H9 (cell line): ENCODE measurements around the gene AQP3. TPM values are rescaled to one million over a fixed set of nuclear protein-coding genes. Genes with fewer than 3 reads are reported as not detected.
A peak's percentile ranks its signal among the peaks of the same experiment; 100 is the strongest.

ENCODE experiments used
- DNase-seq: peaks from one replicate; pipeline ENCODE4 v3.0.0-alpha.2; 2017
- H2AFZ ChIP-seq: one replicate; pipeline ENCODE4 v1.6.1; 2013; ENCODE audit warnings: mild to moderate bottlenecking, low read length, control low read depth, moderate library complexity
- H2AK5ac ChIP-seq: 2 replicates; pipeline ENCODE4 v1.6.1; 2013; ENCODE audit warnings: low read length, control low read depth, mixed read lengths; ENCODE audit not compliant: insufficient read length
- H2BK120ac ChIP-seq: one replicate; pipeline ENCODE4 v1.6.1; 2013; ENCODE audit warnings: low read depth, mild to moderate bottlenecking, low read length, control low read depth, inconsistent platforms; ENCODE audit not compliant: poor library complexity, severe bottlenecking
- H2BK12ac ChIP-seq: 2 replicates; pipeline ENCODE4 v1.6.1; 2013; ENCODE audit warnings: low read length, control low read depth, mixed read lengths, low read depth; ENCODE audit not compliant: insufficient read length
- H2BK15ac ChIP-seq: 2 replicates; pipeline ENCODE4 v1.6.1; 2013; ENCODE audit warnings: low read depth, low read length, control low read depth
- H2BK20ac ChIP-seq: one replicate; pipeline ENCODE4 v1.6.1; 2013; ENCODE audit warnings: low read depth, mild to moderate bottlenecking, low read length, control low read depth, inconsistent platforms; ENCODE audit not compliant: poor library complexity, severe bottlenecking
- H2BK5ac ChIP-seq: 2 replicates; pipeline ENCODE4 v1.6.1; 2013; ENCODE audit warnings: low read length, control low read depth, mixed read lengths; ENCODE audit not compliant: insufficient read length
- H3K14ac ChIP-seq: 2 replicates; pipeline ENCODE4 v1.6.1; 2013; ENCODE audit warnings: low read length, control low read depth; ENCODE audit not compliant: insufficient read depth
- H3K18ac ChIP-seq: 2 replicates; pipeline ENCODE4 v1.6.1; 2013; ENCODE audit warnings: low read depth, mild to moderate bottlenecking, mixed read lengths, low read length, control low read depth; ENCODE audit not compliant: insufficient read length
- H3K23ac ChIP-seq: 2 replicates; pipeline ENCODE4 v1.6.1; 2013; ENCODE audit warnings: low read length, control low read depth, mixed read lengths, low read depth; ENCODE audit not compliant: insufficient read length
- H3K23me2 ChIP-seq: 2 replicates; pipeline ENCODE4 v1.6.1; 2013; ENCODE audit warnings: low read depth, mild to moderate bottlenecking, mixed read lengths, low read length, control low read depth; ENCODE audit not compliant: insufficient read length, poor library complexity, severe bottlenecking
- H3K27ac ChIP-seq: 2 replicates; pipeline ENCODE4 v1.5.1; 2013; ENCODE audit warnings: low read length, control low read depth, mixed read lengths, low read depth; ENCODE audit not compliant: insufficient read length
- H3K27me3 ChIP-seq: 2 replicates; pipeline ENCODE4 v1.6.1; 2013; ENCODE audit warnings: low read length, control low read depth, inconsistent platforms; ENCODE audit not compliant: insufficient read depth
- H3K4ac ChIP-seq: 2 replicates; pipeline ENCODE4 v1.6.1; 2013; ENCODE audit warnings: low read depth, mild to moderate bottlenecking, control low read depth, inconsistent platforms, low read length, moderate library complexity
- H3K4me1 ChIP-seq: 2 replicates; pipeline ENCODE4 v1.6.1; 2013; ENCODE audit warnings: low read length, control low read depth, inconsistent platforms; ENCODE audit not compliant: insufficient read depth
- H3K4me2 ChIP-seq: 2 replicates; pipeline ENCODE4 v1.6.1; 2013; ENCODE audit warnings: low read length, control low read depth, mixed read lengths; ENCODE audit not compliant: insufficient read length, insufficient read depth
- H3K56ac ChIP-seq: 2 replicates; pipeline ENCODE4 v1.6.1; 2013; ENCODE audit warnings: low read depth, mild to moderate bottlenecking, mixed read lengths, low read length, control low read depth; ENCODE audit not compliant: insufficient read length
- H3K79me1 ChIP-seq: 2 replicates; pipeline ENCODE4 v1.6.1; 2013; ENCODE audit warnings: low read depth, mild to moderate bottlenecking, moderate library complexity, low read length, control low read depth, inconsistent platforms; ENCODE audit not compliant: insufficient read depth, poor library complexity, severe bottlenecking
- H3K79me2 ChIP-seq: 2 replicates; pipeline ENCODE4 v1.6.1; 2013; ENCODE audit warnings: low read length, control low read depth, inconsistent platforms; ENCODE audit not compliant: insufficient read depth
- H3K9ac ChIP-seq: 2 replicates; pipeline ENCODE4 v1.6.1; 2013; ENCODE audit warnings: low read length, control low read depth, mixed read lengths; ENCODE audit not compliant: insufficient read length; ENCODE audit errors: extremely low read depth
- H3K9me3 ChIP-seq: one replicate; pipeline ENCODE4 v1.6.1; 2013; ENCODE audit warnings: low read depth, low read length, inconsistent platforms; ENCODE audit not compliant: control insufficient read depth
- H3T11ph ChIP-seq: one replicate; pipeline ENCODE4 v1.6.1; 2013; ENCODE audit warnings: mild to moderate bottlenecking, low read length, control low read depth, inconsistent platforms
- H4K20me1 ChIP-seq: one replicate; pipeline ENCODE4 v1.6.1; 2013; ENCODE audit not compliant: control insufficient read depth, insufficient read length, insufficient read depth
- H4K5ac ChIP-seq: 2 replicates; pipeline ENCODE4 v1.6.1; 2013; ENCODE audit warnings: low read depth, mild to moderate bottlenecking, mixed read lengths, low read length, control low read depth; ENCODE audit not compliant: insufficient read length
- H4K8ac ChIP-seq: replicated peaks from 2 replicates; pipeline ENCODE4 v1.6.1; 2013; ENCODE audit warnings: low read length, control low read depth, mixed read lengths, low read depth; ENCODE audit not compliant: insufficient read length
- H4K91ac ChIP-seq: 2 replicates; pipeline ENCODE4 v1.6.1; 2013; ENCODE audit warnings: low read depth, mild to moderate bottlenecking, moderate library complexity, mixed read lengths, low read length, control low read depth; ENCODE audit not compliant: insufficient read length
- H3K27ac Mint-ChIP-seq, 3 experiments: 2 replicates in 2 of 3; 3 replicates in 1 of 3; pipeline ENCODE4 v1.8.0; 2020 to 2021; ENCODE audit warnings: mixed read lengths in 3 of 3, mild to moderate bottlenecking in 1 of 3, moderate library complexity in 1 of 3
- H3K27me3 Mint-ChIP-seq: 2 replicates; pipeline ENCODE4 v1.8.0; 2021; ENCODE audit warnings: low read depth, mild to moderate bottlenecking, moderate library complexity, mixed read lengths
- H3K36me3 Mint-ChIP-seq, 3 experiments: 2 replicates in 2 of 3; 3 replicates in 1 of 3; pipeline ENCODE4 v1.8.0; 2020 to 2021; ENCODE audit warnings: low read depth in 3 of 3, mixed read lengths in 3 of 3; ENCODE audit not compliant: insufficient read depth in 1 of 3
- H3K4me1 Mint-ChIP-seq, 2 experiments: 2 replicates each; pipeline ENCODE4 v1.8.0; 2020; ENCODE audit warnings: mixed read lengths in 2 of 2
- H3K4me3 Mint-ChIP-seq, 2 experiments: 2 replicates in 1 of 2; 3 replicates in 1 of 2; pipeline ENCODE4 v1.8.0; 2020 to 2021; ENCODE audit warnings: mild to moderate bottlenecking in 2 of 2, mixed read lengths in 2 of 2, moderate library complexity in 1 of 2
- H3K9me3 Mint-ChIP-seq, 2 experiments: 2 replicates in 1 of 2; 3 replicates in 1 of 2; pipeline ENCODE4 v1.8.0; 2020; ENCODE audit warnings: mild to moderate bottlenecking in 2 of 2, mixed read lengths in 2 of 2, moderate library complexity in 1 of 2
- WGBS: extraction: QIAGEN DNeasy Blood & Tissue Kit; methylation state at CpG from one replicate; pipeline ENCODE4 v1.1.7; 2013; ENCODE audit warnings: missing lambda C conversion rate, low lambda C conversion rate, mixed read lengths; ENCODE audit not compliant: insufficient read length; ENCODE audit errors: extremely low coverage; 5-methylcytosine and 5-hydroxymethylcytosine counted together
- total RNA-seq: library from RNA; stranded (reverse); gene quantifications from 2 replicates; pipeline ENCODE4 v1.2.1, GENCODE V29; 2021
- TF ChIP-seq, protein P1 (sequence below): fragments of 200-600 bp; sonication (generic); conservative IDR thresholded peaks from 3 replicates; pipeline ENCODE4 v1.8.0; 2021; ENCODE audit warnings: antibody characterized with exemption, mild to moderate bottlenecking

Gene AQP3
- total RNA-seq, 1 experiment from 2014 or later = 1.6 TPM

DNA sequence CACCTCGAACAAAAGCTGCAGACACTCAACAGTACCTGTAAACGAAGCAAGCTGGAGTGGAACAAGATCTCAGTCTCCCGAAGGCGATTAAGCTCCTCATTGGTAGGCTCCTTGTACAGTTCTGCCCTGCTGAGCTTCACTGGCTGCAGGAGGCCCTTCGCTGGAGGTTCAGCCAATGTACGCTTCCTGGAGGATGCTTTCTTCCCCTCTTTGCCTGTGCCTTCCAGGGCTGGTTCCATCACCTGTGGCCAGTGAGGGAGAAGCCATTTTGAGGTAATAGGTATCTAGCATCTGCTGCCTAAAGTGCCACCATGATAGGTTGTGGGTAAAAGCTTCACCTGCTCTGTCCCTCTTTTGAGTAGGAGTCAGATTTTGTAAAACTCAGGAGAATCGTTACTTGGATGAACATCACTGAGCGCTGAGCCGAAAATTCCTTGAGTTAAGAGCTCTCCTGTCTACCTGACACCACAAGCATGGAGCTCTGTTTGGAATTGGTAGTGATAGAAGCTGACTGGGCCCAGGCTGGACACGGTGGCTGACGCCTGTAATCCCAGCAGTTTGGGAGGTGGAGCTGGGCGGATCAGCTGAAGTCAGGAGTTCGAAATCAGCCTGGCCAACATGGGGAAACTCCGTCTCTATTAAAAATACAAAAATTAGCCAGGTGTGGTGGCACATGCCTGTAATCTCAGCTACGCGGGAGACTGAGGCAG lies 24.9 kb upstream of the AQP3 start:
- H3K4me1 Mint-ChIP-seq = peaks cover 11 to 12% of the 10 kb centered on the region in 2 experiments; a peak in 3 of 4 replicates

More for the DNA sequence above, 24.9 kb upstream of the AQP3 start:
- no CpG with 5 or more reads among the region's 16 CpGs for WGBS
- Histone ChIP-seq H4K5ac (no peak overlapping the region), H4K8ac (no peak overlapping the region), H3K9me3 (no peaks in the 10 kb centered on the region), H2BK15ac (no peak overlapping the region), H3K56ac (no peak overlapping the region), H3T11ph (no peak overlapping the region), H3K4ac (no peak overlapping the region), H3K27me3 (no peaks in the 10 kb centered on the region), H3K4me2 (peak overlapping the region; percentile 99), H2BK20ac (no peak overlapping the region), H2BK5ac (no peak overlapping the region), H3K27ac (no peak overlapping the region), H3K79me1 (peaks cover 4% of the 10 kb centered on the region), H3K79me2 (peaks cover 11% of the 10 kb centered on the region), H3K23me2 (peaks cover 6% of the 10 kb centered on the region), H3K9ac (peak overlapping the region; percentile 16), H2BK120ac (no peak overlapping the region), H2AFZ (no peak overlapping the region), H2AK5ac (no peak overlapping the region), H2BK12ac (no peak overlapping the region), H3K18ac (no peak overlapping the region), H4K91ac (no peak overlapping the region), H4K20me1 (no peaks in the 10 kb centered on the region), H3K14ac (no peak overlapping the region), H3K23ac (no peak overlapping the region), H3K4me1 (0 out of 2 replicates have a peak, but pooled peaks cover 2% of the 10 kb centered on the region)
- Mint-ChIP-seq H3K9me3 (no peaks in the 10 kb centered on the region; a peak in 1 of 5 replicates), H3K27ac (no peak overlapping the region), H3K36me3 (peaks cover 33 to 54% (median 45%) of the 10 kb centered on the region in 3 experiments; a peak in 6 of 7 replicates), H3K4me3 (peak overlapping the region; percentile 98 to 100), H3K27me3 (no peaks in the 10 kb centered on the region)
- TF ChIP-seq, protein P1, sequence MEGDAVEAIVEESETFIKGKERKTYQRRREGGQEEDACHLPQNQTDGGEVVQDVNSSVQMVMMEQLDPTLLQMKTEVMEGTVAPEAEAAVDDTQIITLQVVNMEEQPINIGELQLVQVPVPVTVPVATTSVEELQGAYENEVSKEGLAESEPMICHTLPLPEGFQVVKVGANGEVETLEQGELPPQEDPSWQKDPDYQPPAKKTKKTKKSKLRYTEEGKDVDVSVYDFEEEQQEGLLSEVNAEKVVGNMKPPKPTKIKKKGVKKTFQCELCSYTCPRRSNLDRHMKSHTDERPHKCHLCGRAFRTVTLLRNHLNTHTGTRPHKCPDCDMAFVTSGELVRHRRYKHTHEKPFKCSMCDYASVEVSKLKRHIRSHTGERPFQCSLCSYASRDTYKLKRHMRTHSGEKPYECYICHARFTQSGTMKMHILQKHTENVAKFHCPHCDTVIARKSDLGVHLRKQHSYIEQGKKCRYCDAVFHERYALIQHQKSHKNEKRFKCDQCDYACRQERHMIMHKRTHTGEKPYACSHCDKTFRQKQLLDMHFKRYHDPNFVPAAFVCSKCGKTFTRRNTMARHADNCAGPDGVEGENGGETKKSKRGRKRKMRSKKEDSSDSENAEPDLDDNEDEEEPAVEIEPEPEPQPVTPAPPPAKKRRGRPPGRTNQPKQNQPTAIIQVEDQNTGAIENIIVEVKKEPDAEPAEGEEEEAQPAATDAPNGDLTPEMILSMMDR = no peak
- DNase-seq = no peak
